ENCODE data around the gene WHRN.

WHRN gene

DNA sequence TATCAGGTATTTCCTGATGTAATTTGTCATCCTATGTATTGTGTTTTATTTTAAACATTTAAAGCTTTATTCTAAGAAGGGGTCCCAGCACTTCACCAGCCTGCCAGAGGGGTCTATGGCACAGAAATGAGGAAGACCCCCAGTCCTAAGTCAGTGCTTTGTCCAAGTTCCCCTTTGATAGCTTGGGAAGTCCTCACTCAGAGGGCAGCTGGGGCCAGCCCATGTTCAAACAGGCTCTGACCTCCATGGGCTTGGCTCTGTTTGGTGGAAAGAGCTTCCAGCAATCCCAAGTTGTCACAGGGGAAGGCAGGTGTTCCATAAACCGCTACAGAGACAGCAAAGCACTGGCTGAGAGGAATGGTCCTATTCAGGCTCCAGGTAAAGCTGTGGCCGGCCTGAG lies 90.9 kb downstream of the WHRN start:
- DNase-seq, result no peak

DNA sequence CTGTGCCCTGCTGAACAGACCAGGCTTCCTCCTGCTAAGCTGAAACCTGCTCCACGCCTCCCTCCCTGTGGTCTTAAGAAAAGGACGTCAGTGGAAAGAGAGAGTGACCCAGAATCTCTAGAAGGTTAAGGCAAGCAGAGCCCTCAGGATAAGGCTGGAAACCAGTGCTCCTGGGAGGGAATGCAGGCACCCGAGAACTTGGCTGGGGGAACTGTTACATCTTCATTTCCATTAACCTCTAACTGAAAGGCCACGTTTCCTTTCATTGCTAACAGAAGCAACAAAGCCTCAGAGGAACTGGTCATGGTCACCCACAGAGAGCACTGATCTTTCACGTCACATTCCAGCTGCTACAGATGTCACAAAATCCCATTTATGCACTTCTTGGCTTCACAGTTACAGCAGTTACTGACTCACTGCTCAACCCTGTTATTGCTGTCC lies 91.4 kb downstream of the WHRN start:
- no peak for DNase-seq

DNA sequence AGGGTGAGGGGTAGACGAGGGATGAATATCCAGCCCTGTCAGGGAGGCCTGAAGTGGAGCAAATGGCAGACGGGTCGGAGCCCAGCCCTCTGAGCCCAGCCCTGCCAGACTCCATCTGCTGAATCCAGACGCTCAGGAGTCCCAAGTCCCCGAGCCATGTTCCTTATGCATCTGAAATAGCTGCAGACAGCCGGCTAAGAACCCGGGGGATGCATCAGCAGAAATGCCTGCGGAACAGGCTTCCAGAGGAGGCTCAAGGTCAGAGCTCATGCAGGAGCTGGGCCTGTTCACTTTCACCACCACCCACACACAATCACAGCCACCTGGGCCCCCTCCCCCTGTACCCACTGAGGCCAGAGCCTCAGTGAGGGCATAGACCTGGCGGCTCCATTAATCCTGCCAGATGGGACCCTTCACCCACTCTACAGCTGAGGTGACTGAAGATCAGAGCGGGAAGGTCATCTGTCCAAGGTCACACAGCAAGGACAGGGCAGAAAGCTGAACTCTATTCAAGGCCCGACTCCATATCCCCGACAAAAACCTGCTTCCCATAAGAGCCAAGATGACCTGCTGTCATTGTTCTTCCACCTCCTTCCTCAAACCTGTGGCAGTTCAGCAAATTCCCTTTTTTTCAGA lies 93.1 kb downstream of the WHRN start:
- peak; percentile 28 for DNase-seq

DNA sequence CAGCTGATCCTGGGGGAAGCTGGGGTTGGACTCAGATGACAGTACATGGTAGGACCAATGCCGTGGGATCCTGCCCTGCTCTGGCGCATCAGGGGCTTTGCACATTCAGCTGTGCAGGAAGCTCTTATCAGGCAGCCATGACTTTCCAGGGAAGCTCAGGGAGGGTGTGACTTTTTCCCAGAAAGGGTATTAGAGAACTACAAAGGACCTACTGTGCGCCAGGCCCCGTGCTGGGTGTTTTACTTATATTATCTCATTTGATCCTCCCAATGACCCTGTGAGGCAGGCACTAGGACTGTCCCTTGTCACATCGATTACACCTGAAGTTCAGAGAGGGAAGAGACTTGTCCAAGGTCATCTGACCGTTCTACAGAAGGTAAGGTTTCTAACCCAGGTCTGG lies 93.8 kb downstream of the WHRN start:
- DNase-seq, result no peak

DNA sequence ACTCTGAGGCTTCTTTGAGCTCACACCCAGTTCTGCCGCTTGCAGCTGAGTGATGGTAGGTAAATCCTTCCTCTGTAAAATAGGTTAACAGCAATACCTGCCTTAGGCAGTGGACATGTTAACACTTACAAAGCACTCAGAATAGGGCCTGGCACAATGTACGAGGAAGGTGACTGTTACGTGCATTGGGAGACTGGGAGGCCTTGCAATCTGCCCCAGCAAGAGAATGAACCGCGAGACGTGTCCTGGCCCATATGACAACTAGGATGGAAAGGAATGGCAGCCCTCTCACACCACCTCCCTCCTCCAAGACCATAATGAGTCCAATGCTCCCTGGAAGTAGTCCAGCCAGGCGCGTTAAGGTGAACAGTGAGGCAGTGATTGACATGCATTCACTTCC lies 94.4 kb downstream of the WHRN start:
- no peak for DNase-seq

DNA sequence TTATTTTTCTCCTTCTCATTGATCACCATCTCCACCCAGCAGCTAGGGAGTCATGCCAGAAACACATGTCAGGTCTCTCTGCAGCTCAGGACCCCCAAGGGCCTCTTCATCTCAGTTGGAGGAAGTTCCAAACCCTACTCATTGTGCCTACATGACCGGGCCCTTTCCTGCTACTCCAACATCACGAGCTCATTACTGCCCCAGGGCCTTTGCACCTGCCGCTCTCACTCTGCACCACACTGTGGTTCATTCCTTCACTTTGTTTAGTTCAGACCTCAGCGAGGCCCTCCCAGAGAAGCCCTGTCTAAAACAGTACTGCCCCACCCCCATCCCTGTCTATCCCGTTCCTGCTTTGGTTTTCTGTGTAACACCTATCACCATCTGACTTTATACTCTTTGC lies 95.4 kb downstream of the WHRN start:
- DNase-seq, result no peak

DNA sequence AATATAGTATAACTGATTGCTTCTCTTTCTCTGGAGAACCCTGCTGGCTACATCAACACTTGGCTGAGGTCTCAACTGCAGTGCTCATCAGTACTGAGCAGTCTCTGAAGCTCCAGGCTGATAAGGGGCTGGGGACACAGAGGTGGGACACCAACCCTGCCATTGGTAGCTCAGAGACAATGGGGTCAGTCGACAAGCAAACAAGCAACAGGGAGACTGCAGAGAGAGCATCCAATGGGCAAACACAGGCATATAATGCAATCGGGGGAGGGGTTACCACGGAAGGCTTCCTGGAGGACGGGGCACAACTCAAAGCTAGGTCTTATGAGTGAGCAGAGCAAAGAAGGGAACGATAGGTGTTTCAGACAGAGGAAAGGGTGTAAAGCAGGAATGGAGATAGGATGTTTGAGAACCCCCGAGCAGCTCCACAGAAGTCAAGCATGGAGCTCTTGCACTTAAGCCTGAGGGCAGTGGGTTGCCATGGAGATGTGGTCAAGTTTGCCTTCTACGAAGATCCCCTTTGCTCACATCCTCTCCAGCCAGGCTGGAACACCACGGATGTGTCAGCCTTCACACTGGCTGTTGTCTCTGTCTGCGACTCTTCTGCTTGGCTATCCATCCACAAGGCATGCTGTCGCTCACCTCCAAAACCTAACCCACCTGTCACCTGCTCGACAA lies 96.0 kb downstream of the WHRN start:
- DNase-seq, result no peak

DNA sequence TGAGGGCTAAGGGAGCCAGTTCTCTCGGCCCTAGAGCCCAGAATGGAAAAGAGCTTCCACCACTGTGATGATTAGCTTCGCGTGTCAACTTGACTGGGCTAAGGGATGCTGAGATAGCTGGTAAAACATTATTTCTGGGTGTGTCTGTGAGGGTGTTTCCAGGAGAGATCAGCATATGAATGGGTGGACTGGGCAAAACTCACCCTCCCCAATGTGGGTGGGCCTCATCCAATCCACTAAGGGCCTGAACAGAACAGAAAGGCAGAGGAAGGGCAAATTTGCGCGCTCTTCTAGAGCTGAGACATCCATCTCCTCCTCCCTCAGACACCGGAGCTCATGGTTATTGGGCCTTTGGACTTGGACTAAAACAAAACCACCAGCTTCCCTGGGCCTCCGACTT lies 96.6 kb downstream of the WHRN start:
- no peak for DNase-seq

DNA sequence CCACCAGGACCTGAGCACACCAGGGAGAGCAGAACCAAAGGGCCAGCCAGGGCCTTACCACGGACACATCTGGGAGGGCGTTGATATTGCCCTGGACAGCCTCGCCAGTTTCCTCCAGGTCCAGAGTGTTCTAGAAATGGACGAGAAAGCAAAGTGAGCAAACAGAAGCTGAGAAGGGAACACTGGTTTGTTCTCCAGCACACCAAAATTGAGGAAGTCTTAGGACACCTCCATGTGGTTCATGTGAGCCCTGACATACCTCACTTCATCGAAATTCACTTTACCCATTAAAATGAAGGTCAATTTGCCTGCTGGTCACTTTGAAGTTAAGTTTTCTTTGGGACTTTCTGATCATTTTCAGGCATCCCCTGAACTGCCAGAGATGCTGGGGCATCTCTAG lies 97.4 kb downstream of the WHRN start:
- DNase-seq, result no peak

DNA sequence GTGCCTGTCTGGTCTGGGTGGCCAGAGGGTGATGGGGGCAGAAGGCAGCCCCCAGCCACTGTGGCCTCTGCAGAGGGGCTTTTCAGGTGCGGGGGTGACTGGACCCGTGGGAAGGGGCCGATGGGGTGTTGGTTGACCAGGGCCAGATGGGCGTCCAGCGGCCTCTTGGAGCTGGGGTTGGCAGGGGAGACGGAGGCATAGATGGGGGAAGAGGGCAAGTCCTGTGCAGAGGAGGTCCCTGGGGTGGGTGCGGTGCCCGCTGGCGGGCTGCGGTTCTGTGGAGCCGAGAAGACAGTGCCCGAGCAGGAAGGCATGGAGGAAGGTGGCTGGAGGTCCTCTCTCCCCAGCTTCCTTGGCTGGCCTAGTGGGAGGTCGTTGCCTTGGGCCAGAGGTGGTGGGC lies 98.8 kb downstream of the WHRN start:
- DNase-seq, result no peak

DNA sequence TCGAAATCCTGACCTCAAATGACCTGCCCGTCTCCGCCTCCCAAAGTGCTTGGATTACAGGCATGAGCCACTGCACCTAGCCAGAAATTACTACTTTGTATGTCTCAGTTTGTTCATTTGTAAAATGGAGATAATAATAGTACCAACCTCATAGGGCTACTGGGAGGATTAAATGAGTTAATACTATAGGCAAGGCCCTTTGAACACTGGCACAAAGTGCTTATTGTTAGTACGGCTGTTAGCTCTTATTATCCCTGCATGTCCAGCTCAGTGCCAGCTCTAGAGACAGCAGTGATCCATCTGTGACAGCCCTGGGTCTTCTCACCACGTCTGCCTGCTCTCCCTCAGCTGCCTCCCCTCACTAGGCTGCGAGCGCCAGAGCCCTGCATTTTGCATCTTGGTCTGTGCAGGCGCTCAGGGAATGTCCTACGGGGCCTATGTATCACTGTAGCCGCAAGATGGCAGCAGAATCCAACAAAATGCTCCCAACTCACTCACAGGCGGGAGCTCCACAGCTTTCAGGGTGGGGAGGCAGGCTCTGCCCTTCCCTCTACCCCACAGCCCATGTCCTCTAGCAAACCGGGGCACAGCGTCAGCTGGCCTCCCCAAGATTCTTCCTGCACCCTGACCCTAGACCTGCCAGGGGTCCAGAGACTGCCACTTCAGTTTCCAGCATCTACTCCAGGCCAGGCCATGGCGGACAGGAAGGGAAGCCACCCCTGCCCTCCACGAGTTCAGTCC lies 99.8 kb downstream of the WHRN start:
- DNase-seq, result peak; percentile 42

DNA sequence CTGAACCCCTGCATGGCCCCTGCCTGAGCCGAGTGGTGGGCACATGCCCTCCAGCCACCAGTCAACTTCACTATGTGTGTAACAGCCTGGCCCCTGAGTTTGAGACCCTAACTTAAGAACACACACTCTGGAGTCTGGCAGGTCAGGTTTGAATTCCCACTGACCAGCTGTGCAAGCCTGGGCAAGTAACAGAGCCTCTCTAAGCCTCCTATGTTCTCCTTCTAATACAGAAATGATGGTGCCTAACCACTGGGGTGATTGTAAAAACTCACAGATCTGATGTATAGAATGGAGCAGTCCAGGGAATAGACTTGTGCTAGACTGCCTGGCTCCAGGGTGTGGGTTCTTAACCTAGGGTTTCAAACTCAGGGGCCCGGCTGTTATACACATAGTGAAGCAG lies 100.7 kb downstream of the WHRN start:
- DNase-seq, result no peak

DNA sequence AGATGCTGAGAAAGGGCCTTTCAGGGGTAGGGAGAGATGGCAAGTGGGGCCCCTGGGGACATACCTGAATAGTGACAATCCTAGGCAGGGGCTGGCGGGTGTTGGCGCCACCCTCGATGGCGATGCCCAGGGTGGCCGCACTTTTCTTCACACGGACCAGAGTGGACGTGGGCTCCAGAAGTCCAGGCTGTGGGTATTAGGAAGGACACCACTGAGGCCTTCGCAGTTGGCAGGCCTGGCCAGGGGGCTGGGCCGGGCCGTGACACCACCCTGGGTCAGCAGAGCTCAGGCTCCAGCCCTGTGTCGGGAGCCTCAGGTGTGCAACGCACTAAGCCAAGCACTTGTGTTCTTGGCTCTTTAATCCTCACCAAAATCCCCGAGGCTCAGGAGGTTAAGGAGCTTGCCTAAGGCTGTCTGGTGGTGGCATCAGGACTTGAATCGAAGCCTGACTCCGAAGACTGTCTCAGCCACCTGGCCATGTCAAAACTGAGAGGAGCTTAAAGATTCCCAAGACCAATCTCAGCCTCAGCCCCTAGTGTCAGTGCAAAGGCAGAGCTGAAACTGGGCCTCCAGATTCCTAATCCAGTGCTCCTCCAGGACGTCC lies 102.0 kb downstream of the WHRN start:
- peak; percentile 12 for DNase-seq

DNA sequence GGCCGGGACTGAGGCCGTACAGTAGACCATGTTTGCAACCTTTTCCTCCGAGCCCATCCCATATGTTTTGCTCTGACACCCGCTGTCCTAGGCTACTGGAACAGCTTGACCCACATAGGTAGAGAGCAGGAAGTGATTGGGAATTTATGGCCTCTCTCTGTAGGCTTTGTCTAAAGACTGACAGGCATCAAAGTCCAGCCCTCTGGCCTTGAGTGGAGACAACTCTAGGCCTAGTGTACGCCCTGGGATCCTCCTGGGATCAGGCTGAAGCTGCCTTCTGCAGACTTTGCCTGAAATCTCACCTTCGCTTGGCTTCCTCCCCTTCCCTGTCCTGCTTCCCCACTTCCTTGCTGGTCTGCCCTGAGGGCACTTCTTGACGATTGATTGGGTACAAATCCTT lies 103.9 kb downstream of the WHRN start:
- DNase-seq, result no peak

DNA sequence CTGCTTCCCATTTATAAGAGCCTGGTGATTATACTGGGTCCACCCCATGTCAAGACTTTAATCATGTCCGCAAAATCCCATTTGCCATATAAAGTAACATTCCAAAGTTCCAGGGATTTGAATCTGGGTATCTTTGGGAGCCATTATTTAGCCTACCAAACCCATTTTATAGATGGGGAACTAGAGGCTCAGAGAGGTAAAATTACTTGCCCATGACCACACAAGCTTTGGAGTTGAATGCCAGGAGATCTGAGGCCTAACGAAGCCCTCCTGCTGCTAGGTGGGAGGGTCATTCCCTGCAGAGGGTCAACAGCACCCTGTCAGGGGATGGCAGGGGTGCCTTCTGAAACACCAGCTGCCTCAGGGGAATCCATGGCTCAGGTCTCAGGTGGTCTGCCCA lies 104.5 kb downstream of the WHRN start:
- DNase-seq, result no peak

DNA sequence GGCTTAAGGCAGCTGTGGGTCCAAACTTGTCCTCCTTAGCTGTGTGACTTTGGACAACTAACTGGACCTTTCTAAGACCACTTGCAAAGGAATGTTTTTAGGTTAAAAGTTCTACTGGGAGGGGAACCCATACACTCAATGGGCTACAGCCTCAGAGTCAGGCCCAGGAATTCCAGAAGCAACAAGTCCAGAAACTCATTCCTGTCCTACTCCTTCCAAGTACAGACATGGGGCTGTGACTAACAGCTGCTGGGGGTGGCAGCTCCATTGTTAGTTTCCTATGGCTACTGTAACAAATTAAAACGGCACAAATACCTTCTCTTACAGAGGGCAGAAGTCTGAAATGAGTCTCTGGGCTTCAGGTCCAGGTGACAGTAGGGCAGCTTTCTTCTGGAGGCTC lies 105.1 kb downstream of the WHRN start:
- DNase-seq, result no peak

DNA sequence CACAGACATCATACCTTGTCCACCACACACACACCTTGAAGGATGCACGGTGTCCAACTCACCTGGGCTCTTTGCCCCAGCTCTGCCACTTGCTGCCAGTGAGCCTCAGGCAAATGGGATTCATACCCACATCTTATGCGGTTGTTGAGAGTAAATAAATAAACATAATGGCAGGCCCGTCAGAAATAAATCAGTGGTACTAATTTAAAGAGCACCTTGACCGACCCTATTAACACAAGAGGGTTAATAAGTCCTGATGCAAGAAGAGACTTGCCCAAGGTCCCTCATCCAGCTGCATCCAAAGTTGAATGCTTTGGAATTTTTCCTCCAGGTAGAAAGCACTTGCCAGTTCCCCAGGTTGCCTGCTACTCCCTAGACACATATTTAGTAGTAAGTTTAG lies 105.9 kb downstream of the WHRN start:
- no peak for DNase-seq

DNA sequence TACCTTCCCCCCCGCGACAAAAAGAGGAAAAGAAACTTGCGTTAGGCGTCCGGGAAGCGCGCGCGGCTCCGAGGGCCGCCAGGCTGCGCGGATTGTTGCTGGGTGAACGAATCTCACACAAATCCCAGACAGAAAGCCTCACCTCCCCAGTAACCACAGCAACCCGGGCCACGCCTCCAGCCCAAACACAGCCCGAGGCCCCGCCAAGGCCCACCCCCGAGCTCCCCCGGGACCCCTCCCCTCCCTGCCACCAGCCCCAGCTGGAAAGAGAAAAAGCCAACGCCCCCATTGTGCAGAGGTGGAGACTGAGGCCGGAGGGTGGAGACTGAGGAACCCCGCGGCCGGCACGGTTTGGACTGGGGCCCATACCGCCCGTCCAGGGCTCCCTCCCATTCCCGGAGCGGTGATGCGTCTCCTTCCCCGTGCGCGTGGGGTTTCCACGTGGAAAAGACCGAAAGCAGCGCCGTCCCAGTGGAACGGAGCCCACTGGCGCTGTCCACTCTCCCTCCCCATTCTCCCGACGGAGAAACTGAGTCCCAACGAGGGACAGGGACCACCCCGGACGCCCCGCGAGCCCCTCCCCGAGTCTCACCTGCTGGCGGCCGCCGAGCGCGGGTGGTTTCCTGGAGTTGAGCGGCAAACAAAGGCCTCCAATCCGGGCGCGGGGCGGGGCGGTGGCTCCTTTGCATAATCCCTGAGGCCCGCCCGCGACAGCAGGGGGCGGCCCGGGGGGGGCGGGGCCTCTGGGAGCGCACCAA lies 107.2 kb downstream of the WHRN start:
- DNase-seq, result peak; percentile 86

DNA sequence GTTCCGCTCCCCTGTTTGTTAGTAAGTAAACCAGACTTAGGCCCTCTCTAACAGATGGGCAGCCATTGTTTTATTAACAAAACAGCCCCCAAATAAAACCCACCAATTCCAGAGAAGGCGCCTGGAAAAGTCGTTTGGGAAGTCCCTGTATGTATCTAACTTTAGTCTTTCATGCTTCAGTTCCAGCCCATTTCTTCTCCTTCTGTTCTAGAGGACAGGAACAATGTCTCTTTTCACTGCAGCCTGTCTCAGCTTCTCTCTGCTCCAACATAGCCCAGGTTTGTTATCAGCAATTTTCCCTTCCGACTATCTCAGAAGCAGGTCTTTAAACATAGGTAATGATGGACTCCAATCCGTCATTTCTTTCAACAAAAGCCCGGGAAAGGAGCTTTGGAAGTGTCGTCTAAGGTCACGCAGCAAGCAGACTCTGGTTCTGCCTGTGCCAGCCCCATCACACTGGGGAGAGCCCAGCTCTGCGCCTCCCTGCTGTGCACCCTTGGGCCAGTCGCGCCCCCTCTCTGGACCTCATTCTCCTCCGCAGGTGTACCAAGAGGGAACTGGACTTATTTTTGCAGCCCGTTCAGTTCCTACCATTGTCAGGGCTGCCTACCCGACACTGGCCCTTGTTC lies 107.9 kb downstream of the WHRN start:
- no peak for DNase-seq

DNA sequence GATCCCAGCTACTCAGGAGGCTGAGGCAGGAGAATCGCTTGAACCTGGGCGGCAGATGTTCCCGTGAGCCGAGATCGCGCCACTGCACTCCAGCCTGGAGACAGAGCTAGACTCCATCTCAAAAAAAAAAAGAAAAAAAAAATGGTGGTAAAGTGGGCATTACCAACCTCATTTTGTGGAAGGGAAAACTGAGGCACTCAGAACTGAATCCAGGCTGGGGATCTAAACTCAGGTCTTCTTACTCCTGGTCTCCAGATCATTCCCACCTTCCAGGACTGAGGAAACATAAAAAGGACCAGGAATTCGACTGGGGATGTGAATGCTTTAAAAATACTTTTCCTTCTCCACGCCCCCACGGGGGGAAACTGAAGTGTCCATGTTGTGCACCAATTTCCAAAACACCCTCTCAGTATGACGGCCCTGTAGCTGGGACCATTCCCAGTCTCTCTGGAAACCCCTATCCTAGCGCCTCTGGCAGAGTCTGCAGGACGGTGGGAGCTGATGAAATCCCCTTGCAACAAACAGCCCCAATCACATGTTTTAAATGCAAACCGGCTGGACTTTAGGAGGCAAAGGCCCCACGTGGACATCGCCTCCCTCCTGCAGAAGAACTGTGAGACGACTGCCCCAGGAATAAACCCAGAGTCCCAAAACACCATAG lies 108.6 kb downstream of the WHRN start:
- no peak for DNase-seq

DNA sequence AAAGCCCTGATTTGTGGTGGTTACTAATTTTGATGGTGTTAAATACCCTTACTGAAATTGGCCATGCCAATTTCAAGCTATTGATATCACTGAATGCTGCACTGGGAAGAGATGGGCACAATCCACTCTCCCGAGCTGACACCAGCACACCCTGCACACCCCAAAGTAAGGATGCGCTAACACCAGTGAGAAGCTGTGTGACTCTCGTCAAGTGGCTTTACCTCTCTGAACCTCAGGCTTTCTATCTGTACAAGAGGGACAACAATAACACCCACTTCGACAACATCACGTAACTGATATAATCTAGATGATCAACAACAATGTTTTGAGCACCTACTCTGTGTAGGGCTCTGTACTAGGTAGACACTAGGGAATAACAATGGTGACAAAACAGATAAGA lies 109.5 kb downstream of the WHRN start:
- no peak for DNase-seq

DNA sequence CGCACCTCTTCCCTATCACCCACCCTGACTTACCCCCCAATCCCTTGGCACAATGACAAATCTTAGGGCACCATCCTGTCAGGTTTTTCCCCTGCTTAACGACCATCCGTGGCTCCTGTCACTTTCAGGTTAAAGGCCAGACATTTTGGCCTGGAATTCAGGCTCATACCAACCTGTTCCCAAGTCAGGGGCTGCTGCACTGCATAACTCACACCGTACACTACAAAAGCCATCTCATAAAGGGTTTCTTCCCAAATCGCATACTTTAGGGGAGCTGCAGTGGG lies 110.0 kb downstream of the WHRN start:
- DNase-seq, result no peak

All from NCI-H524 treated with DMSO at 0.1 percent for 48 hours (cell line).